HCT116 (cell line): Measurements from ENCODE around the gene C1QTNF3. TPM values are rescaled to one million over a fixed set of nuclear protein-coding genes. Genes with fewer than 3 reads are reported as not detected.
"Not testable (repeated sequence)": the region's sequence is repeated elsewhere in the genome, so short reads cannot be mapped to it uniquely, and the experiment has no call there.

Experiments used
- ATAC-seq: fragments of 200-7000 bp; cut with Tn5 transposase; 2 replicates; pipeline ENCODE4 v1.9.1; 2020; ENCODE audit warnings: mild to moderate bottlenecking, moderate library complexity
- BruUV-seq: library from RNA; stranded (reverse); fragments of 400-500 nt; replicated peaks from 2 replicates; lab custom pipeline; 2021; lab: Mats Ljungman, UMichigan
- CTCF ChIA-PET: fragments of 300-600 bp; sonication (Branson Sonifier 250); formaldehyde crosslinking; loops from one replicate; lab custom pipeline; 2021; ENCODE audit warnings: antibody characterized with exemption; lab: Charles Lee
- POLR2A ChIA-PET: fragments of 300-600, 350-600 bp; sonication (Branson Sonifier 250); formaldehyde crosslinking; loops from one replicate; lab custom pipeline; 2021; ENCODE audit warnings: antibody characterized with exemption; lab: Charles Lee
- RAD21 ChIA-PET, 2 experiments: fragments of 300-600 bp; sonication (Branson Sonifier 250); formaldehyde crosslinking; loops; one replicate each; lab custom pipeline; 2023; ENCODE audit warnings: low total read pairs in 2 of 2; ENCODE audit not compliant: uncharacterized antibody in 2 of 2, unreplicated experiment in 2 of 2, low non-redundant PET in 1 of 2; lab: Charles Lee
- DNase-seq: peaks from one replicate; pipeline ENCODE4 v3.0.0-alpha.2; 2010; ENCODE audit warnings: low read depth, low spot score
- H2AFZ ChIP-seq: fragments of 200-600 bp; shearing (Covaris generic), sonication (generic); 2 replicates; pipeline ENCODE4 v1.6.1; 2017; ENCODE audit warnings: low read depth, mixed run types, mixed read lengths, antibody characterized with exemption, low read length; ENCODE audit not compliant: poor library complexity, severe bottlenecking
- H3K27ac ChIP-seq: 2 replicates; pipeline ENCODE4 v1.5.1; 2012; ENCODE audit warnings: low read depth, low read length
- H3K27me3 ChIP-seq: fragments of 200-600 bp; sonication (generic); 2 replicates; pipeline ENCODE4 v1.6.1; 2016; ENCODE audit warnings: mixed run types, low read length, mixed read lengths; ENCODE audit not compliant: insufficient read depth
- H3K36me3 ChIP-seq, 2 experiments: fragments of 200-500 bp in 1 of 2; fragments of 200-600 bp in 1 of 2; sonication (Bioruptor generic) in 1 of 2; sonication (generic) in 1 of 2; 2 replicates each; pipeline versions ENCODE4 v1.5.1 to v1.6.1; 2014 to 2016; ENCODE audit warnings: low read length in 2 of 2, inconsistent platforms in 1 of 2, mixed read lengths in 1 of 2, mixed run types in 1 of 2; ENCODE audit not compliant: insufficient read depth in 2 of 2, control insufficient read depth in 1 of 2
- H3K4me1 ChIP-seq, 2 experiments: fragments of 200-600 bp in 1 of 2; sonication (generic) in 1 of 2; 2 replicates each; pipeline versions ENCODE4 v1.5.1 to v1.6.1; 2012 to 2017; ENCODE audit warnings: low read length in 2 of 2, inconsistent platforms in 1 of 2, mild to moderate bottlenecking in 1 of 2, mixed read lengths in 1 of 2, mixed run types in 1 of 2, moderate library complexity in 1 of 2; ENCODE audit not compliant: insufficient read depth in 2 of 2, control insufficient read depth in 1 of 2
- H3K4me2 ChIP-seq: fragments of 200-600 bp; sonication (generic); 2 replicates; pipeline ENCODE4 v1.6.1; 2017; ENCODE audit warnings: mixed run types, low read length, mixed read lengths
- H3K4me3 ChIP-seq, 2 experiments: fragments of 200-600 bp in 1 of 2; sonication (generic) in 1 of 2; replicated peaks in 1 of 2; 2 replicates each; pipeline ENCODE4 v1.5.1; 2011 to 2016; ENCODE audit warnings: low read length in 2 of 2, control low read depth in 1 of 2, low read depth in 1 of 2, mild to moderate bottlenecking in 1 of 2, mixed read lengths in 1 of 2, mixed run types in 1 of 2
- H3K79me2 ChIP-seq: fragments of 200-600 bp; sonication (generic); 2 replicates; pipeline ENCODE4 v1.6.1; 2017; ENCODE audit warnings: mild to moderate bottlenecking, mixed run types, low read length, moderate library complexity, mixed read lengths; ENCODE audit not compliant: insufficient read depth
- H3K9ac ChIP-seq: fragments of 200-600 bp; sonication (generic); 2 replicates; pipeline ENCODE4 v1.6.1; 2016; ENCODE audit warnings: low read length, mixed read lengths
- H3K9me2 ChIP-seq: fragments of 200-600 bp; sonication (generic), shearing (Covaris generic); 2 replicates; pipeline ENCODE4 v1.6.1; 2017; ENCODE audit warnings: mixed run types, mild to moderate bottlenecking, moderate library complexity; ENCODE audit not compliant: insufficient read depth
- H3K9me3 ChIP-seq, 2 experiments: fragments of 200-500 bp in 1 of 2; fragments of 200-600 bp in 1 of 2; sonication (Bioruptor generic) in 1 of 2; sonication (generic) in 1 of 2; 2 replicates each; pipeline ENCODE4 v1.6.1; 2014 to 2017; ENCODE audit warnings: low read length in 2 of 2, mixed read lengths in 2 of 2, inconsistent platforms in 1 of 2, low read depth in 1 of 2, mild to moderate bottlenecking in 1 of 2, mixed run types in 1 of 2, moderate library complexity in 1 of 2; ENCODE audit not compliant: control insufficient read depth in 1 of 2, insufficient read depth in 1 of 2
- H4K20me1 ChIP-seq: fragments of 200-600 bp; sonication (generic), shearing (Covaris generic); 2 replicates; pipeline ENCODE4 v1.6.1; 2017; ENCODE audit warnings: mixed run types, mild to moderate bottlenecking, moderate library complexity; ENCODE audit not compliant: insufficient read depth
- intact Hi-C: fragments of 100-400 bp; cut with micrococcal nuclease; formaldehyde crosslinking; loops from 2 replicates; pipeline ENCODE4 v1.10.0; 2022
- total RNA-seq: library from RNA; stranded (reverse); gene quantifications from one replicate; pipeline ENCODE4 v1.2.1, GENCODE V29; 2021; ENCODE audit not compliant: unreplicated experiment

The C1QTNF3 gene
- total RNA-seq, 1 experiment from 2014 or later: 2.6 TPM

GRCh38 chr5:34091039-34091438, 48.0 kb upstream of the C1QTNF3 start:
- intact Hi-C loops, H3K9me2 ChIP-seq, H3K4me3 ChIP-seq, H3K27me3 ChIP-seq, H2AFZ ChIP-seq, RAD21 ChIA-PET, H3K9ac ChIP-seq, H4K20me1 ChIP-seq, ATAC-seq, H3K36me3 ChIP-seq, POLR2A ChIA-PET, H3K4me2 ChIP-seq, H3K27ac ChIP-seq, DNase-seq, CTCF ChIA-PET, BruUV-seq, H3K9me3 ChIP-seq, H3K4me1 ChIP-seq, H3K79me2 ChIP-seq: not testable (repeated sequence)

- RAD21 ChIA-PET, ATAC-seq, H3K4me1 ChIP-seq, POLR2A ChIA-PET, BruUV-seq, CTCF ChIA-PET, H3K9me2 ChIP-seq, H4K20me1 ChIP-seq, intact Hi-C loops, DNase-seq, H2AFZ ChIP-seq, H3K79me2 ChIP-seq, H3K27ac ChIP-seq, H3K4me3 ChIP-seq, H3K9me3 ChIP-seq, H3K9ac ChIP-seq, H3K36me3 ChIP-seq, H3K4me2 ChIP-seq, H3K27me3 ChIP-seq: not testable (repeated sequence)
Measured at GRCh38 chr5:34089802-34090201, 46.8 kb upstream of the C1QTNF3 start.

GRCh38 chr5:34087728-34088127, 44.7 kb upstream of the C1QTNF3 start:
- RAD21 ChIA-PET: not testable (repeated sequence)

GRCh38 chr5:34083898-34084297, 40.9 kb upstream of the C1QTNF3 start:
- DNase-seq, POLR2A ChIA-PET, H3K27me3 ChIP-seq, CTCF ChIA-PET, H3K27ac ChIP-seq, H3K9me2 ChIP-seq, H4K20me1 ChIP-seq, ATAC-seq, BruUV-seq, H3K9me3 ChIP-seq, H2AFZ ChIP-seq, H3K79me2 ChIP-seq, H3K36me3 ChIP-seq, intact Hi-C loops, H3K4me1 ChIP-seq, H3K4me2 ChIP-seq, H3K4me3 ChIP-seq, RAD21 ChIA-PET, H3K9ac ChIP-seq: not testable (repeated sequence)

More at GRCh38 chr5:34087728-34088127, 44.7 kb upstream of the C1QTNF3 start:
- BruUV-seq, ATAC-seq, CTCF ChIA-PET, H3K27ac ChIP-seq, H3K9ac ChIP-seq, intact Hi-C loops, H3K27me3 ChIP-seq, H2AFZ ChIP-seq, H3K4me2 ChIP-seq, H3K4me3 ChIP-seq, H3K4me1 ChIP-seq, DNase-seq, H3K9me3 ChIP-seq, H4K20me1 ChIP-seq, POLR2A ChIA-PET, H3K36me3 ChIP-seq, H3K79me2 ChIP-seq, H3K9me2 ChIP-seq: not testable (repeated sequence)
